ENCODE measurements around the gene CXCL16.

Gene CXCL16

GRCh38 chr17:4720787-4721186, 18.9 kb downstream of the CXCL16 start:
- H3K9me2 ChIP-seq (replicated peaks; ENCODE audit: low read depth, low read length): no peaks in the 10 kb centered on the region
- H3K79me2 ChIP-seq (ENCODE audit: insufficient read depth, low read length): peaks cover 19% of the 10 kb centered on the region
- H3K4me3 ChIP-seq (ENCODE audit: low read length, poor library complexity, severe bottlenecking): no peak overlapping the region
- H3K36me3 ChIP-seq (ENCODE audit: insufficient read depth, low read length): peaks cover 23% of the 10 kb centered on the region; the same call in 1 of the 2 replicates
- TF ChIP-seq EZH2phosphoT487 (IDR thresholded peaks at IDR 0.05; ENCODE audit: borderline replicate concordance): no peak
- TF ChIP-seq CTCF (conservative IDR thresholded peaks at IDR 0.05; ENCODE audit: low read length): no peak
- no peaks in the 10 kb centered on the region for H3K9me3 ChIP-seq (ENCODE audit: insufficient read depth, low read depth, low read length)
- peaks cover 8% of the 10 kb centered on the region for H3K4me1 ChIP-seq (ENCODE audit: insufficient read depth, low read length, poor library complexity, severe bottlenecking)
- H4K20me1 ChIP-seq (ENCODE audit: insufficient read depth, low read length, poor library complexity, severe bottlenecking): peaks cover 3% of the 10 kb centered on the region
- no peak overlapping the region for H2AFZ ChIP-seq (ENCODE audit: low read length)
- H3K4me2 ChIP-seq (ENCODE audit: low read depth, low read length, poor library complexity, severe bottlenecking): no peak overlapping the region
- no peaks in the 10 kb centered on the region for H3K27me3 ChIP-seq (ENCODE audit: insufficient read depth, low read length, poor library complexity, severe bottlenecking)
- H3K9ac ChIP-seq (ENCODE audit: low read depth, low read length, poor library complexity, severe bottlenecking): no peak overlapping the region
- H3F3A ChIP-seq (ENCODE audit: low read depth): no peaks in the 10 kb centered on the region

GRCh38 chr17:4719684-4720221, 20.0 kb downstream of the CXCL16 start:
- H3K9me2 ChIP-seq (replicated peaks; ENCODE audit: low read depth, low read length): no peaks in the 10 kb centered on the region

GRCh38 chr17:4719146-4719545, 20.6 kb downstream of the CXCL16 start:
- TF ChIP-seq CTCF (conservative IDR thresholded peaks at IDR 0.05; ENCODE audit: low read length) (no peak), EZH2phosphoT487 (IDR thresholded peaks at IDR 0.05; ENCODE audit: borderline replicate concordance) (no peak)
- H2AFZ ChIP-seq (ENCODE audit: low read length): no peak overlapping the region
- H3F3A ChIP-seq (ENCODE audit: low read depth): no peaks in the 10 kb centered on the region
- no peak overlapping the region for H3K9ac ChIP-seq (ENCODE audit: low read depth, low read length, poor library complexity, severe bottlenecking)
- peaks cover 4% of the 10 kb centered on the region for H4K20me1 ChIP-seq (ENCODE audit: insufficient read depth, low read length, poor library complexity, severe bottlenecking)
- no peaks in the 10 kb centered on the region for H3K9me3 ChIP-seq (ENCODE audit: insufficient read depth, low read depth, low read length)
- no peaks in the 10 kb centered on the region for H3K9me2 ChIP-seq (replicated peaks; ENCODE audit: low read depth, low read length)
- H3K36me3 ChIP-seq (ENCODE audit: insufficient read depth, low read length): peaks cover 23% of the 10 kb centered on the region; the same call in 1 of the 2 replicates
- H3K4me1 ChIP-seq (ENCODE audit: insufficient read depth, low read length, poor library complexity, severe bottlenecking): peaks cover 21% of the 10 kb centered on the region
- no peaks in the 10 kb centered on the region for H3K27me3 ChIP-seq (ENCODE audit: insufficient read depth, low read length, poor library complexity, severe bottlenecking)
- no peak overlapping the region for H3K4me2 ChIP-seq (ENCODE audit: low read depth, low read length, poor library complexity, severe bottlenecking)
- H3K79me2 ChIP-seq (ENCODE audit: insufficient read depth, low read length): peaks cover 30% of the 10 kb centered on the region
- H3K4me3 ChIP-seq (ENCODE audit: low read length, poor library complexity, severe bottlenecking): no peak overlapping the region

More at GRCh38 chr17:4719684-4720221, 20.0 kb downstream of the CXCL16 start:
- peaks cover 17% of the 10 kb centered on the region for H3K4me1 ChIP-seq (ENCODE audit: insufficient read depth, low read length, poor library complexity, severe bottlenecking)
- TF ChIP-seq CTCF (conservative IDR thresholded peaks at IDR 0.05; ENCODE audit: low read length) (no peak), EZH2phosphoT487 (IDR thresholded peaks at IDR 0.05; ENCODE audit: borderline replicate concordance) (no peak)
- no peak overlapping the region for H3K9ac ChIP-seq (ENCODE audit: low read depth, low read length, poor library complexity, severe bottlenecking)
- no peaks in the 10 kb centered on the region for H3F3A ChIP-seq (ENCODE audit: low read depth)
- H4K20me1 ChIP-seq (ENCODE audit: insufficient read depth, low read length, poor library complexity, severe bottlenecking): peaks cover 4% of the 10 kb centered on the region
- H3K36me3 ChIP-seq (ENCODE audit: insufficient read depth, low read length): peaks cover 23% of the 10 kb centered on the region; the same call in 1 of the 2 replicates
- peaks cover 27% of the 10 kb centered on the region for H3K79me2 ChIP-seq (ENCODE audit: insufficient read depth, low read length)
- no peak overlapping the region for H3K4me2 ChIP-seq (ENCODE audit: low read depth, low read length, poor library complexity, severe bottlenecking)
- H3K27me3 ChIP-seq (ENCODE audit: insufficient read depth, low read length, poor library complexity, severe bottlenecking): no peaks in the 10 kb centered on the region
- no peak overlapping the region for H2AFZ ChIP-seq (ENCODE audit: low read length)
- H3K9me3 ChIP-seq (ENCODE audit: insufficient read depth, low read depth, low read length): no peaks in the 10 kb centered on the region
- no peak overlapping the region for H3K4me3 ChIP-seq (ENCODE audit: low read length, poor library complexity, severe bottlenecking)

Data from Loucy (cell line).